HEK293T (cell line): ENCODE results near the gene LCP2.

Experiments
- CTCF ChIA-PET: fragments of 350-600 bp; formaldehyde crosslinking; extraction: SDS; loops from one replicate; lab custom pipeline; 2021; ENCODE audit warnings: antibody characterized with exemption, inconsistent platforms; lab: Yijun Ruan, JAX
- POLR2A ChIA-PET: fragments of 350-600 bp; formaldehyde crosslinking; extraction: SDS; loops from one replicate; lab custom pipeline; 2020; ENCODE audit warnings: antibody characterized with exemption, inconsistent platforms; lab: Yijun Ruan, JAX
- DNase-seq: peaks from one replicate; pipeline ENCODE4 v3.0.0; 2012; ENCODE audit warnings: mixed read lengths; ENCODE audit errors: extremely low spot score
- ARNT ChIP-seq: fragments of 450-650 bp; IDR thresholded peaks from 2 replicates; pipeline ENCODE4 v1.6.1; 2017; ENCODE audit warnings: mild to moderate bottlenecking
- BHLHE40 ChIP-seq: fragments of 450-650 bp; IDR thresholded peaks from 2 replicates; pipeline ENCODE4 v1.6.1; 2016; ENCODE audit warnings: mild to moderate bottlenecking, moderate library complexity, borderline replicate concordance
- CTBP1 ChIP-seq: fragments of 450-650 bp; IDR thresholded peaks from 2 replicates; pipeline ENCODE4 v1.6.1; 2016; ENCODE audit warnings: borderline replicate concordance
- ELF4 ChIP-seq: fragments of 450-650 bp; IDR thresholded peaks from 2 replicates; pipeline ENCODE4 v1.6.1; 2017; ENCODE audit warnings: antibody characterized with exemption
- FOXA1 ChIP-seq: fragments of 450-650 bp; IDR thresholded peaks from 2 replicates; pipeline ENCODE4 v1.6.1; 2016; ENCODE audit warnings: mild to moderate bottlenecking
- FOXK2 ChIP-seq: fragments of 450-650 bp; IDR thresholded peaks from 2 replicates; pipeline ENCODE4 v1.6.1; 2016; ENCODE audit warnings: mild to moderate bottlenecking
- FOXM1 ChIP-seq: fragments of 450-650 bp; IDR thresholded peaks from 2 replicates; pipeline ENCODE4 v1.6.1; 2017; ENCODE audit warnings: mild to moderate bottlenecking, borderline replicate concordance
- HDGF ChIP-seq: fragments of 450-650 bp; IDR thresholded peaks from 2 replicates; pipeline ENCODE4 v1.6.1; 2017; ENCODE audit warnings: antibody characterized with exemption, borderline replicate concordance
- L3MBTL2 ChIP-seq: fragments of 450-650 bp; conservative IDR thresholded peaks from 2 replicates; pipeline ENCODE4 v1.6.1; 2016; ENCODE audit warnings: mild to moderate bottlenecking
- LEF1 ChIP-seq: fragments of 450-650 bp; IDR thresholded peaks from 2 replicates; pipeline ENCODE4 v1.6.1; 2017; ENCODE audit warnings: mild to moderate bottlenecking, borderline replicate concordance
- NFRKB ChIP-seq: fragments of 450-650 bp; IDR thresholded peaks from 2 replicates; pipeline ENCODE4 v1.6.1; 2016; ENCODE audit warnings: mild to moderate bottlenecking, moderate library complexity
- PKNOX1 ChIP-seq: fragments of 450-650 bp; IDR thresholded peaks from 2 replicates; pipeline ENCODE4 v1.6.1; 2016
- SP1 ChIP-seq: fragments of 450-650 bp; IDR thresholded peaks from 2 replicates; pipeline ENCODE4 v1.6.1; 2017
- SUZ12 ChIP-seq: fragments of 450-650 bp; IDR thresholded peaks from 2 replicates; pipeline ENCODE4 v1.6.1; 2016; ENCODE audit warnings: mild to moderate bottlenecking
- TARDBP ChIP-seq: fragments of 450-650 bp; IDR thresholded peaks from 2 replicates; pipeline ENCODE4 v1.6.1; 2016
- ZNF384 ChIP-seq: fragments of 450-650 bp; IDR thresholded peaks from 2 replicates; pipeline ENCODE4 v1.6.1; 2016

LCP2 gene

GRCh38 chr5:170302653-170303501 lies 5.3 kb upstream of the LCP2 start:
- ChIA-PET CTCF (no interaction called here), POLR2A (no interaction called here)
- TF ChIP-seq PKNOX1 (no peak), L3MBTL2 (no peak), FOXK2 (no peak), SUZ12 (no peak), BHLHE40 (no peak), LEF1 (no peak)
- DNase-seq = no peak

- no peak for DNase-seq
- TF ChIP-seq SUZ12 (no peak), TARDBP (no peak), LEF1 (no peak), ELF4 (no peak), ZNF384 (no peak), ARNT (no peak), PKNOX1 (no peak)
- ChIA-PET CTCF (no interaction called here), POLR2A (no interaction called here)
These were observed 4.5 kb upstream of the LCP2 start for GRCh38 chr5:170301981-170302652.

GRCh38 chr5:170301149-170301548 lies 3.6 kb upstream of the LCP2 start:
- TF ChIP-seq LEF1 (no peak), HDGF (no peak), ELF4 (no peak), NFRKB (no peak), FOXM1 (no peak), TARDBP (no peak)
- DNase-seq = no peak
- POLR2A ChIA-PET = no interaction called here
- CTCF ChIA-PET = no interaction called here

- no peak for DNase-seq
- no peak for TF ChIP-seq SP1
- no peak for TF ChIP-seq CTBP1
- TF ChIP-seq ARNT = no peak
- TF ChIP-seq FOXA1 = no peak
- no peak for TF ChIP-seq FOXM1
- TF ChIP-seq PKNOX1 = no peak
- ChIA-PET POLR2A (no interaction called here), CTCF (interaction anchor here (0.9 kb wide), 1 partner anchor 34 kb away, joined by 4 read pairs; no protein-coding TSS in a partner anchor)
These were observed 2.9 kb upstream of the LCP2 start for GRCh38 chr5:170300361-170301013.

GRCh38 chr5:170296935-170297588 lies 515 bp downstream of the LCP2 start:
- ChIA-PET POLR2A (no interaction called here), CTCF (interaction anchor here (0.6 to 1.9 kb wide), 3 partner anchors 22 to 903 kb away, joined by 3 to 6 read pairs (median 3); no protein-coding TSS in a partner anchor)
- no peak for DNase-seq
- TF ChIP-seq PKNOX1 = no peak
- no peak for TF ChIP-seq L3MBTL2
- no peak for TF ChIP-seq FOXK2
- TF ChIP-seq CTBP1 = no peak
- TF ChIP-seq ARNT = no peak
- no peak for TF ChIP-seq HDGF
- TF ChIP-seq NFRKB = no peak
- TF ChIP-seq ZNF384 = no peak
- TF ChIP-seq LEF1 = no peak
- TF ChIP-seq FOXM1 = no peak
- no peak for TF ChIP-seq SUZ12
- no peak for TF ChIP-seq FOXA1
- TF ChIP-seq ELF4 = no peak
- no peak for TF ChIP-seq SP1
- no peak for TF ChIP-seq TARDBP
- TF ChIP-seq BHLHE40 = no peak
